Fibroblast of upper back skin (primary cell): ENCODE results near the gene DGCR2.
"Not testable (repeated sequence)": the region's sequence is repeated elsewhere in the genome, so short reads cannot be mapped to it uniquely, and the experiment has no call there.

Source experiments
- DNase-seq: peaks from one replicate; pipeline ENCODE4 v3.0.0-alpha.2; 2013

DGCR2 gene

GRCh38 chr22:19072853-19073252, 49.4 kb downstream of the DGCR2 start:
- not testable (repeated sequence) for DNase-seq

DNA sequence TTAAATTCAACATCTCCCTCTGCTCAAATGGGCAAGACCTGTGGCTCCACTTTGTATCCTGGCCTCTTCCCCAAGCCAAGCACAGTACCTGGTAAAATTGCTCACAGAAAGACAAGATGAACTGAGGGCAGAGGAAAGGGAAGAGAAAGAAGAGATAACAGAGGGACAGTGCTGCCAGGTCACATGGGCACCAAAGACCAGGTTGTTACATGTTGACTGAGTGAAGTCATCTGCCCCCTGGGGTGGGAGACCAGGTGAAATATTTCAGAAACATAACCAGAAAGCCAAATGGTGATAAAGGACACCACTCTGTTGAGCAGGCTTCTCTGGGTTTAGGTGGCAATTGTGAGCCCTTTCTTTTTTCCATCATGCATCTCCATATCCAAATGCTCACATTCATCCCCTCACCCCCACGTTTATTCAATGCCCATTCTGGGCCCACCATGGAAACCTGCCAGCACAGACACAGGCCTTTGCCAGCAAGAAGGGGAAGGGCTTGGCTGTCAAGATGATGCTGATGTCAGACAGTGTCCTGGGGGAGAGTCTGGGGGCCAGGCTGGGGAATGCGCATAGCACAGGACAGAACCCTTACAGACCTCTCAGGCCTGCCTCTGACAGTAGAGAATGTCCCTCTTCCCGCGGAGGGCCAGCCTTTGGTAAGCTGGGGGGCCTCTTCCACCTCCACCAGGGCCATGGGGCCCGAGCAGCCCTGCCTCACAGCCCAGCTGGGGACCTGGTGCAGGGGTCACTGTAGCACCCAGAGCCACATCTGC, 51.6 kb downstream of the DGCR2 start:
- no peak for DNase-seq

DNA sequence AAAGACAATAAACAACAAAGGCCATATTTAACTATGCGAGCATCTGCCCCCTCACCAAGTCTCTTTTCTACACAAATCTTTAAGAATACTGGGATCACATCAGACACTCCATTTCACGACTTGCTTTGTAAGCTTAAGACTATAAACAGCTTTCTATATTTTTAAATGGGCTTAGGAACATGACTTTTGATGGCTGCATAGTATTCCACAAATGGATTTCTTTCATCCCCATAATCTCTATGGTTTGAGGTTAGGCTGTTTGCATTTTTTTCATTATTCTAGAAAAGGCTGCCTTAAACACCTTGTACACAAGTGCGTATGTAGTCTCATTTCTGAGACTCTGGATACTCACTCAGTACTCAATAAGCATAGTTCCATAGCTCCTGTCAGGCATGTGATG, 52.8 kb downstream of the DGCR2 start:
- DNase-seq, result no peak

- DNase-seq, result no peak
Observed at GRCh38 chr22:19068784-19069271, 53.4 kb downstream of the DGCR2 start.

- DNase-seq, result no peak
Observed at GRCh38 chr22:19067696-19068348, 54.4 kb downstream of the DGCR2 start.

DNA sequence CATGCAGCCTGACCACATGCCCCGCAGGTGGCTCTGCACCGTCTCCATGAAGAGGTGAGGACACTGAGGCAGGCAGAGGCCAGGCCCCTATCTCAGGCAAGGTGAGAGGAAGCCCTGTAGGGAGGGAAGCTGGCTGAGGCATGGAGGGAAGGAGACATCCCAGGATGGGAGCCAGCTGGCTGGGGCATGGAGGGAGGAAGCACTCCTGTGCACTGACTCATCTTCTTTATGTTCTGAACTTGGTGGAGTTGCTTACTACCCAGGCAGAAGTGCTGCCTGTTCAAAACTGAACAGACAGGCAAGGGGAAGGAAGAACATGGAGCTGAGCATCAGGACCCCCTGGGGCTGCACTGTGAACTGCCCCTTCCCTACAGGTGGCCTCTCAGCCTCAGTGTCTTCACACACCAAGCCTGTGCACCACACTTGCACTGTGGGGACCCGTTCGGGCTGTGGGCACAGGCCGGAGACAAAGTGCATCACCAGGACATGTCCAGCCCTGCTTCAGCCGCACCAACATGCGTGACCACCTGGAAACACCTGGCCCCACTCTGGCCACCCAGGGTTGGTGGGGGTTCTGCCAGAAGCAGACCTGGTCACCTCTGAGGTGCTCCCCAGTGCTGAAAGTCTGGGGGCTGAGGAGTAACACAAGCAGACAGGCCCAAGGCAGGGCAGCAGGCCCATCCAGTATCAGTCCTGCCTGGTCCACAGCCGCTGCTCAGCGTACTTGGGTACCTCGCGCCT, 55.5 kb downstream of the DGCR2 start:
- peak; percentile 70 for DNase-seq

DNA sequence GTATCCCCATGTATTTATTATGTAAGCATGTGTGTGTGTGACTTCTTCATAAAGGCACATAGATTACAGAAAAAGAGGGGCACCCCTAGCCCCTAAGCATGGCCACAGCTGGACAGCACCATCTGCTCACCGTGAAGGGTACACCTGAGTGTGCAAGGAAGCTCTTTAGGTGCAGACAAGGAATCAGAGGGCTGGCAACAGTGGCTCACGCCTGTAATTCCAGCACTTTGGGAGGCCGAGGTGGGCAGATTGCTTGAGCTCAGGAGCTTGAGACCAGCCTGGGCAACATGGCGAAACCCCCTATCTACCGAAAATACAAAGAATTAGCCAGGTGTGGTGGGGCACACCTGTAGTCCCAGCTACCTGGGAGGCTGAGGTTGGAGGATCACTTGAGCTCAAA, 56.3 kb downstream of the DGCR2 start:
- DNase-seq, result no peak

- no peak for DNase-seq
Observed at GRCh38 chr22:19065298-19065859, 56.8 kb downstream of the DGCR2 start.

DNA sequence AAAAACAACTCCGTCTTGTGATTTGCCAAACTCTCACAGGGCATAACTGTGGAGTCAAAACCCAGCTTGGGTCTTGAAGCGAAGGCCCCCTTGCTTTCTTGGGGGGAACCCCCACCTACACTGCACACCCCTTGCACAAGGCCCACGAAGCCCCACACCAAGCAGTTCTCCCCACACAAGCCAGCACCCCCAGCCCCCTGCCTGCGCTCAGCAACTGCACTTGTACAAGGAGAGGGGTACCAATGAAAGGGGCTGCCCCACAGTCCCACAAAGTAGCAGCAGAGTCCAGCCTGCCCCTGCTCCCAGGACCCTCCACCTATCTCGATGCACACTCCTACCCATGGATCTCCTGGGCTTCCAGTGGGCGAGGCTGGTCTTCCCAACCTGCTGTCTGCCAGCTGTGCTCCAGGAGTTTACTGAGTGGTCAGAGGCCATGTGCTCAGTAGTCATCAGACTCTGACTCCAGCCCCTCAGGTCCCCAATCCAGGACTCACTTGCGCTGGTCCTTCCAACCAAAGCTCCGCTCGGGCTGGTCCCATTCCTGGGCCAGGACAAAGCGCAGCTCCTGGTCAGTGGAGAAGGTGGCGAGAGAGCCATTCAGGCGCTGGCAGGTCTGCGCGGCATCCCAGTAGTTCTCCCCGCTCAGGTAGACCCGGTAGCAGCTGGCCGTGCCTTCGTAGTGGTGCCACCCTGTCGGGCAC, 57.7 kb downstream of the DGCR2 start:
- DNase-seq, result no peak

DNA sequence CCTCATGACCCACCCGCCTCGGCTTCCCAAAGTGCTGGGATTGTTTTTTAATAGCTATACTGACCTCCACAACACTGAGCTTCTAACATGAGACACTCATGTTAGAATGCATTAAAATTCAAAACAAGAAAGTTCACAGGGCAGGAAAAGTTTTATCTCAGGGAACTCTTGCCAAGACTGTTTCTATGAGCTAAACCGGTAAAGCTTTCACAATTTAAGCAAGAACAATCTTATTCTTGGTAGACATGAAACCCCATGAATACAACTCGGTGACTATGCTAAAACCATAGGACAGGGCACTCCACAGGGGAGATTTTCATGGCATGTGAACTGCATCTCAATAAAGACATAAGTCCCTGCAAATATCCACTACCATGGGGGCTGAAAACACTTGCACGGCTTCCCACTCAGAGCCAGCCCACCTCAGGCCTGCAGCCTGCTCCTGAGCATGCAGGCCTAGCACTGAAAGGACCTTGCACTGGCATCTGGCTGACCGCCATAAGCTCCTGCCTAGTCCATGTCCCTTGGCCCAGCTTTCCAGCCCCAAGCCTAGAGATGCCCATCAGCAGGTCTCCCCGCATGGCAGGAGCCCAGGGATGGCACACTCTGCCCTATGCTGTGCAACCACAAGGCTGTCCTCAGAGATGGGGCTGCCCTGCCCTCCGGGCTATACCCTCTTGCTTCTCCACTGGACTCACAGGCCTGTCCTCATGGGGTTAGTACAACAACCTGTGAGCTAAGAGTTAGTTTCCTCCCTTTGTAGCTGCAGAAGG, 58.4 kb downstream of the DGCR2 start:
- no peak for DNase-seq

GRCh38 chr22:19062943-19063308, 59.3 kb downstream of the DGCR2 start:
- no peak for DNase-seq

GRCh38 chr22:19062139-19062942, 59.9 kb downstream of the DGCR2 start:
- no peak for DNase-seq

DNA sequence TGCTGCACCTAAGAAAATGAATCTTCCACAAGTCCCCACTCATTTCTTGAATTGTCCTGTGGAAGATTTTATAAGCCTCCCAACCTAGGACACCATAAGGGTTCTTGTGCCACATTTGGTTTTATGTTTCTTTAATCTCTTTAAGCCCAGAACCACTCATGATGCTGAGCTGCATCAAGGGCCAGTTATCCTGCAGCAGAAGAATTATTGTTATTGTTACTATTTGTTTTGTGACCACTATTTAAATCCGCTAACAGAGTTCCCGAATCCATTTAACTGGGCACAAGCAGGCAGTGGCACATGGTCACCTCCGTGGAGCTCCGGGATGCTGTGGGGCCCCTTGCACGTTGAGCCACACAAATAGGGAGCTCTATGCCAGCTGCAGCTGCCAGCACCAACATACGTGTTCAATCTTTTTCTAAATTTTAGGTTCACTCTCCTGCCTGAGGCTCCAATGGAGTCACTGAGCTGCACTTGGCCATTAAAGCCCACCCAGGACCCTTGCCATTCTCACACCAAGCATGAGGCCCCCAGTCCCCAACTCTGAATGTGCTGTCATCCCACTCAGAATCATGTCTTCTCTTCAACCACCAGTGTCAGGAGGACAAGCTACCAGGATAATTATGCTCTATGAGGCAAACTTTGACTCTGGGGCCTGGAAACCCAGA, 60.6 kb downstream of the DGCR2 start:
- no peak for DNase-seq

DNA sequence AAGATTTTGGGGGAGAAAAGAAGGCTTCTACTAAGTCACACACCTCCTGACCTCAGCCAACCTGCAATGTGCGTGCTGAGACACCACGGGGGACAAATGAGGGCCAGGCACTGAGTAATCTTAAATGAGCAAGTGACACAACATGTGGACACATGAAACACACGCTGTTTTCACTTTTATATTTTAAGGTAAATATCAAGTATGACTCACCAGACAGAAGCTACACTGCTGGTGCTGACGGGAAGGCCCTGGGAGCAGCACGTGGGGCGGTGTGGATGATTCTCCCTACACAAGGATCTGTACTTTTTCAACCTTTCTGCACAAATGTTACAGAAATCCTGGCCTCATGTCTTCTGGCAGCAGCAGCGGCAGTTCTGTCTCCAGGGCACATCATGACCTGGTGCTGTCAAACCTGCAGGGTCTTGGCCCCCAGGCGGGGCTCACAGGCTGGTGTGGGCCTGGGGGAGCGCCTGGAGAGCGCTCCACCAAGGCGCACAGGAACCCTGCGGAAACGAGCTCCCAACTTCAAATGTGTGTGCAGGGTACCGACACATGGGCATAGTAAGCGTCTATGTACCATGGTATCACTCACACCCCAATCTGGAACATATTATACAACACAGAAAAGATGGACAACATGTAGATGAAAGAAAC, 61.7 kb downstream of the DGCR2 start:
- DNase-seq, result no peak

DNA sequence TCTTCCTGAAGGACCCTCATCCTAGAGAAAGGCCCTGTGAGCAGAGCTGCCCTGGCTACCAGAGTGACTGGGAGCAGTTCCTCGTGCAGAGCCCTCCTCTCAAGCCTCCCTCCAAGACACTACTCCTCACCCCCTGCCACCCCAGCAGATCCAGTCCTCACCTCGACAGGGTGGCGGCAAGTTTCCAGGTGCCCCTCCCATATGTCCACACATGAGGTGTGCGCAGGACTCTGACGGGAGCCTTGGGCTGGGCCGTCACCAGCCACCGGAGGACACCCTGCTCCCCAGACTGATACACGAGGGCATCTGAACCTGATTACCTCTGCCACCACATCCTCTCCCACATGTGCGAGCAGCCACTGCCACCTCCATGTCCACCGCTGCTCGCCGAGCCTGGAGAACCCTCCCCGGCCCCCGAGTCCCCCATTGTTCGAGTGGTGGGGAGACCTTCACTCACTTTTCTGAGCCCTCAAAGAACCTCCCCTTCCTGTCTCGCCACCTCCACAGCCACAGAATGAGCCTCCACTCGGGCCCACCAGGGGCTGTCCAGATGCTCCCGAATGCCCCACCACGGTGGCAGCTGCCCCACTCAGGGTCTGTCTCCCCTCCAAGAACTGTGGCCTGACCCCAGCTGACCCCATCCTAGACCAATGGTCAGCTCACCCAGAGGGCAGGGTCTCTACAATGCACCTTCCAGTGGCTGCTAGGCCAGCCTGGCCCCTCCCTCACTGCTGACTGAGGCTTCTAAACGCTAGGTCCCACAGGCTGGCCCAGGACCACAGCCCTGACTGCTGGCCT, 62.5 kb downstream of the DGCR2 start:
- no peak for DNase-seq

DNA sequence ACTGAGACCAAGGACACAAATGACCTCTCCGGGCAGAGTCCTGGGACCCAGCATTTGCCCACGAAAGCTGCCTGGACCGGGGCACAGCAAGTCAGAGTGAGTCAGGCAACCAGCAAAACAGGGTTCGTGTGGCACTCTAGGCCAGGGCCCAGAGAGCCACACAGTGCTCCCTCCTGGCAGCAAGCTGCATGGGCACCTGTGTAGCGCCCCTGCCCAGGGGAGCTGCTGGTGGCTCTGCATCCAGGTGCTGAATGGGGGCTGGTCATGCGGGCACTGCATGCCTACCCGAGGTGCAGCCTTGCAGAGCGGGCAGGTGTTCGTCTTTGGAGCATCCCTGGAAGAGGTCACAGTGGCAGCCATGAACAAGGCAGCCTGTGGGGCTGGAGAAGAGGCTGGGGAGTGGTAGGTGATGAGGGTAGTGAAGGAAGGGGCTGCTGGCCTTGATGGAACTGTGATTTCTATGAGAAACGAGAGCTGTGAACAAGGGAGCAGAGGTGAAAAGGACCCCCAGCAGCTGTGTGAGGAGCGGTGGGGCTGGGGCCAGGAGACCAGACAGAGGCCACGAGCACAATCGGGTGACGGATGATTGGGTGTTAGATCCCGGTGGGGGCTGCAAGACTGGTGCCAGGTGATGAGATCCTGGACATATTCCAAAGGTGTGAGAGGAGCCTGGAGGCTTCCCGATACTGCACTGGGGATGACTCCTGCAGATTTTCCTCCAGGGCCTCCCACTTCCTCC, 63.3 kb downstream of the DGCR2 start:
- DNase-seq, result no peak

- DNase-seq, result no peak
Observed at GRCh38 chr22:19057999-19058491, 64.2 kb downstream of the DGCR2 start.

DNA sequence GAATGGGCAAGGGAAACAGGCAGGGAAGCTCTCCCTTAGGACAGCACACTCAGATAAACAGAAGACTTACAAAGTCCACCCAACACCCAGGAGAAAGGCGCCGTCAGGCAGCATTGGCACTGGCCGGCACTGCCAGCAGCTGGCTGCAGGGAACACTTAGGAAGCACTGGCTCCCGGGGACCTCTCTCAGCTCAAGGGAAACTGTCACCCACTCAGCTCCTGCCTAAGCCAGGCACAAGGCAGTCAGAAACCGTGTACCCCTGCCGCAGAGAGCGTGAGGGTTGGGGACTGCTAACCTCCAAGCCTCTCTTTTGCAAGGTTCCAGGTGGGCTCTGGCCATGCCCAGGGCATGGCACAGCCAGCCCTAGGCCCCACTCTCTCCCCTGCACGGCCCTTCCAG, 64.7 kb downstream of the DGCR2 start:
- DNase-seq, result no peak
